GM19035 (cell line): ENCODE measurements around the gene BASP1.
"Not testable (repeated sequence)": the region's sequence is repeated elsewhere in the genome, so short reads cannot be mapped to it uniquely, and the experiment has no call there.

Source experiments
- ATAC-seq: cut with Tn5 transposase; IDR thresholded peaks from one replicate; pipeline ENCODE4 v1.9.1; 2021; ENCODE audit not compliant: unreplicated experiment

Gene BASP1

DNA sequence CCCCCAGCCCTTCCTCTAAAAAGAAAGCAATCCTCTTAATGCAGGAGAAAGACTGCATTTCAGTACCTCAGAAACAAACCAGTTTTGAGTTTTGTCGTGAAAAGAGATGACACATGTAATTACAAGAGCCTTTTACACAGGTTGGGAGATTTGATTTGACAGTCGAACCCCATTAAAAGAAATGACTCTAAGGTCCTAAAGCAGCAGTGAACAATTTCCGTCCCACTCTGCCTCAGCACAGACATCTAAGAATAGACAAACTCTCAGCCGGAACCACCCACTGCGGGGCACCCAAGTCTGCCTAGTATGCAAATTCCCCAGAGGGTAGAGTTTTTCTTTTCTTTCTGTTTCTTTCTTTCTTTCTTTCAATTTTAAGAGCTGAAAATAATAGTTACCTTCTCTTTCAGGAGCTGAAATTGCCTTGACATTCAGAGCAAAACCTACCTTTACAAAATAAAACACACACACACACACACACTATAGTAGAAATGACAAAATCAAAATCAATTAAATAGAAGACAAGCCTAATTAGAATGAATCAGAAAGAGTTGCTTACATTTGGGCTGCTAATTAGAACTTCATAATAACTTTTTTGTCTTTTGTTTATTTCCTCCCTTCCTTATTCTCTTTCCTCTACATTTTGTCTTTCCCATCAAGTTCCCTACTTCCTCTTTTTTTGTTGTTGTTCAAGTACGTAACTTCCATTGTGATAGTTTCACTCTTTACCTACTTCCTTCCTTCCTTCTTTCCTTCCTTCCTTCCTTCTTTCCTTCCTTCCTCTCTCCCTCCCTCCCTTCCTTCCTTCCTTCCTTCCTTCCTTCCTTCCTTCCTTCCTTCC is 65.1 kb downstream of the BASP1 start:
- peak; percentile 97 for ATAC-seq

DNA sequence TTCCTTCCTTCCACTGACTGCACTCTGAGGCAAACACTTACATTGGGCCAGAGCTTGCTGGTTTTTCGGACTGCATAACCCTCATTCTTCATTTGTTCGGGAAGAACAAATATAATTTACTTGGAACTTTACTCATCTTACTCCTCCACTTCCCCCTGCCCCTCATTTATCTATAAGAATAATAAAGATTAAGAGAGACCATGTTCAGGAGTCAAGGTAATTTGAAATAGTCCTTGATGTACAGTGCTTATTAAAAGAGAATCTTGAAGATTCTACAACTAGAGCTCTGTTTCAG is 65.6 kb downstream of the BASP1 start:
- ATAC-seq, result no peak

DNA sequence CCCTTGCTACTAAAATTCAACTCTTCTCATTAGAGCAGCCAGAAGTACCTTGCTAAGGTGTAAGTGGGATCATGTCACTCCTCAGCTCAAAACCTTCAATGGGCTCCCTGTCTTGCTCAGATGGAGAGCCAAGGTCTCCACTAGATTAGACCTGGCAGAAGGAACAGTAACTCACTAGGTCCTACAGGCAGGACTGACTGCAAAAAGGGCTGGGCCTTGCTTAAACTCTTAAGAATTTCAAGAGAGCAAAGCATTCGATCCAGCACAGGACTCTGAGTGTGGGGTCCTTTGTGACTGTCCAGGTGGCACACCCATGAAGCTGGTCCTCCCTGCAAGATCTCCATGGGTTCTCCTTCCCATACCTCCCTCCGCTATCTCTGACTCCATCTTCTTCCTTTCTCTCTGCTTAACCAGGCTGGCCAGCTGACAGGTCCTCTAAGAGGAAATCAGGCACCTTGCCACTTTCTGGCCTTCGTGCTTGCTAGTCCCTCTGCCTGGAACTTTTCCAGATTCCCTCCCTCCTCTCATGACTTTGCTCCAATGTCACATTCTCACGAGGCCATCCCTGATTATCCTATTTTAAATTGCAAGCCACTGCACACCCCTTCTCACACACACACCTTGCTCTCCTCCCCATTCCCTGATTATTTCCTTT is 70.2 kb downstream of the BASP1 start:
- ATAC-seq, result no peak

DNA sequence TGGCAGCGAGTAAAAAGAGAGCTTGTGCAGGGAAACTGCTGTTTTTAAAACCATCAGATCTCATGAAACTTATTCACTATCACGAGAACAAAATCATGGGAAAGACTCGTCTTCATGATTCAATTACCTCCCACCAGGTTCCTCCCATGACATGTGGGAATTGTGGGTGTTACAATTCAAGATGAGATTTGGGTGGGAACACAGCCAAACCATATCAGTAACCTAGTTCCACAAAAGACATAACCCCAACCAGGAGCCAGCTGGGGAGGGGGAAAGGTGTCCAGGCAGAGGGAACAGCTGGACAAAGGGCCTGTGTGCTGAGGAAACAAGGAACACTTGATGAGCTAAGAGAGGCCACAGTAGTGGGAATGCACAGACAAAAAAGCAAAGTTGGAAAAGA is 71.1 kb downstream of the BASP1 start:
- no peak for ATAC-seq

DNA sequence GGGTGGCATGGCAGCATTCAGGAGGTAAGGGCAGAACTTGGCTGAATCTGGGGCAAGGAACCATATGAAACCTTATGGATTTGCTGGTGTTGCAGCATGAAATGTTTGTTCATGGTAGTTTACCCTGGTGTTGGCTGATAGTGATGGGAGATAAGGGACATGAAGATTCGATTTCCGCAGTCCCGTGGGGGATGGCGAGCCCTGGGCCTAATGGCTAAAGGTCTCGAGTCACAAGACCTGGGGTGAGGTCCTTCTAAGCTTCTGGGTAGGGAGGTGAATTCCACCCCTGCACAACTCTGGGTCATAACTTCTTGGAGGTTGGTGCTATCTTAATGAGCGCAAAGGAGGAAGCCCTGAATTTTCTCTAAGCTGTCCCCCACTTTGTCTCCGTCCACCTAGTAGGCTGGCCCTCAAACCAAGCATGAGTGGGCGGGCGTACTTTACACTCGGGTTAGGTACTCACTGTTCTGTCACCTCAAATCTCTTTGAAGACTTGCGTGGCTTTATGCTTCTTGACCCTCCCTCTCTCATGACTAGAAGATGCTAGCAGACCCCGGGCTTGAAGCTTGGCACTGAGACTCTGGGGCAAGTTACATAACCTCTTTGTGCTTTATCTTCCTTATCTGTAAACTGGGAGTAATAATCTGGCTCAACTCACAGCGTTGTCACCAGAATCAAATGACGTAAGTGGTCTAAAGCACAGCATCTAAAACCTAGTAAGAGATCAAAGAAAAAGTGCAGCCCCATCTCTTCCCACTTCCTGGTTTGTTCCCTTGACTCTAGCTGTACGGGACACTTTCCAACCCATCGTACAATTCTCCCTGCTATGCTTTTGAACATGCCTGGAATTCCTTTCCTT is 72.5 kb downstream of the BASP1 start:
- no peak for ATAC-seq

DNA sequence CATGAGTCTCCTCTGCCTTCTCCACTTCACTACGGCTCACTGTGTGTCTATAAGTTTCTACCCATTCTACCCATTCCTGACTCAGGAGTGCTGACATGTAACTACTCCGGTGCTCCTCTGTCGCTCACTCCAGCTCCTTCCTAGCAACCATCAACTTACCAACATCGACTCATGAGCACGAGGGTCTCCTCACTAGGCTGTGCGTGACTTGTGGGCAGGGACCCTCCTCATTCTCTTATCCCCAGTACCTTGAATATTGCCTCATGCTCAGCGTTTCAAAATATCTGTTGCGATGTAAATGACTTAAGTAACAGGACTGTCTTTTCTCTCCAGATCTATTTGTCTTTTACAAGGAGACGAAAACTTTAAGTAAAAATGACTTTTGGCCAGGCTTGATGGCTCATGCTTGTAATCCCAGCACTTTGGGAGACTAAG is 73.1 kb downstream of the BASP1 start:
- no peak for ATAC-seq

DNA sequence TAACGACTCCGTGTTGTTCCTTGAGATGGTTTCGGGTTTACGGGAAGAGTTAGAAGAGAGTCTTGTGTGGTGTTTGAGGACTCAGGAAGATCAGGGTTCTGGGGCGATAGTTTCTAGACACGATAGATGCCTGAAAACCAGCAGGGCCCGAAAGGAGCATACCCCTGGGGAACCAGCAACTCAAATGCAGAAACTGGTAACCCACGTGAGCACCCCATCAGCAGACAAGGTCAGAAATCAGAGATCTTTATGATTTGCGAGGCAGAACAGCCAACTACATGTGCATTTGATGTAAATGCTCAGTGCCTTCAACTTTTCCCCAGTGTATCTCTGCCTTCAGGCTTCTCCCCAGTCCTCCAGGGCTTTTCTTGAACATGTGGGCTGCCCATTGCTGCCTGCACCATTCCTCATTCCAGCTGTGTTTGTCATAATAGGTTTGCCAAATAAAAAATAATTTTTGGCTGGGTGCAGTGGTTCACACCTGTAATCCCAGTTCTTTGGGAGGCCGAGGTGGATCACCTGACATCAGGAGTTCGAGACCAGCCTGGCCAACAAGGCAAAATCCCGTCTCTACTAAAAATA is 75.1 kb downstream of the BASP1 start:
- no peak for ATAC-seq

DNA sequence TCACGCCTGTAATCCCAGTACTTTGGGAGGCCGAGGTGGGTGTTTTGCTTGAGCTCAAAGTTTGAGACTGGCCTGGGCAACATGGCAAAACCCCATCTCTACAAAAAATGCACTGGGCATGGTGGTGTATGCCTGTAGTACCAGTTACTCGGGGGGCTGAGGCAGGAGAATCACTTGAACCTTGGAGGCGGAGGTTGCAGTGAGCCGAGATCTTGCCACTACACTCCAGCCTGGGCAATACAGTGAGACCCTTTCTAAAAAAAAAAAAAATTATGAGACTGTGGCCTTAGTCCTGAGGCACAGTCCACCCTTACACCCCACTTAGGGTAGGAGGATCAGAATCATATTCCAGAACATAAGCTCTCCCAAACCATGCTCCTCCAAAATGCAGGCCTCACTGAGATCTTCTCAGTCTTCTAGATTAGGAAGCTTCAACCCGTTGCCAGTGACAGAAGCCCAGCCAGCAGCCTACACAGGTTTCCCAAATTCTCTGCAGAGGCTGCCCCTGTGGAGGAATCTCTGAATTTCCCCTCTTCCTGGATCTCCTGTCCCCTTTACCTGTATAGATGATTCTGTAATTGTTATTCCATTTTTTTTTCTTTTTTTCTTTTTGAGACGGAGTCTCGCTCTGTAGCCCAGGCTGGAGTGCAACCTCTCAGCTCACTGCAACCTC is 77.3 kb downstream of the BASP1 start:
- ATAC-seq, result no peak

DNA sequence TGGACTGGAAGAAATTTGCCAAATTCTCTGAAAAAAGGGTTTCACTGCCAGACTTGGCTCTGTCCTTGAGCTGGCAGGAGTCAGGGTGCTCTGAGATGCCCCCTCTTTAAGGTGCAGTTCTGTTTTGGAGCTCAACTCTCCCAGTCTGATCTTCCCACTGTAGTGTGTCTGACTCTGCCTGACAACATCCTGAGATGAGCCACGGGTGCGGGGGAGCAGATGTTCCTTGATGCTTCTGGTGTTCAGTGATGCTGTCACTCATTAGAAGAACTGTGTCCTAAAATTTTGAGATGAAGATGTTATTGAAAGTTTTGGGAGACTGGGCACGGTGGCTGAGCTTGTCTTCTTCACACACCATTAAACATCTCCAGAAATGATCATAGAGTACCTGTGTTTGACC is 78.2 kb downstream of the BASP1 start:
- no peak for ATAC-seq

DNA sequence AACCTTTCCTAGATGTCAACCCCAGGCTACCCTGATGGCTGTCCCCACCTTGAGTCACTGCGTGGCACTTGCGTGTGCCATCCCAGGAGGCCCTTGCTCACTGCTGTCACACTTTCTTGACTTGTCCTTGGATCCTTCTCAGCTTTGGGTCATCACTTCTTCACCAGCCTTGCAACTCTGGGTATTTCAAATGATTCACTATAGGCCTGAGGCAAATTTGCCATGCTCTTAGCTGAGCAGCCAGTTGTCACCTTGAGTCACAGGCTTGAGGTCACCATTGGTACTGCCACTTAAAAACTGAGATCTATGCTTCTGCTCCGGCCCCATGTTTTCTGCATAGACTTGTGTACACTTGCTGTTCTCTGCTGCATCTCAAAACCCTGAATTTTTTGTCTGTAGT is 84.7 kb downstream of the BASP1 start:
- ATAC-seq, result no peak

DNA sequence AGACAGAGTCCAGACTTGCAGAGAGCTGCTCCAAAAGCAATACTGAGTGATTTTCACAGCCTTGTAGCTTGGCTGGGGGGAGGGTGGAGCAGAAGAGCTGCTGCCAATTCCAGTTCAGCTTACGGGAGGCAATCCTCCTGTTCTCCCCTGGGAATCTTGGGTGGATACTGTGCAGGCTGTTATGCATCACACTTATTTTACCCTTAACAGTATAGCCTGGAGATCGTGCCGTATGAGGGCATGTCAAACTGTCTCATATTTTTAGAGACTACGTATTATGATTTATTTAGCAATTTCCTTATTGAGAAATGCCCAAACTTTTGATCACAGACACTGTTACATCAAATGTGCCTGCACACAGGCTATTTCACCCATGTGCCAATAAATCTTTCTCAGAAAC is 85.2 kb downstream of the BASP1 start:
- ATAC-seq, result no peak

DNA sequence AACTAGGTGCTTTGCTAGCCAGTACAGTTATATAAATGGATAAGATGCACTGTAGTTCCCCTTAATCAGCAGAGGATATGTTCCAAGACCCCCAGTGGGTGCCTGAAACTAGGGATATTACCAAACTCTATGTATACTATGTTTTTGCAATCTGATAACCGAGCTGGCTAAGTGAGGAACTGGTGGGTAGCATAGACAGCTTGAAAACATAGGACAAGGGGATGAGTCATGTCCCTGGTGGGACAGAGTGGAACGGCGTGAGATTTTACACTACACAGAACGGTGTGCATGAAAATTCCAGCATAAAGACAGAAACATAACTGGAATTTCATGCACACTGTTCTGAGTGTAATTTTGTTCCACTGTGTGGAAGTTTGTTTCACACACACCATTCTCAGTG is 86.9 kb downstream of the BASP1 start:
- ATAC-seq, result no peak

DNA sequence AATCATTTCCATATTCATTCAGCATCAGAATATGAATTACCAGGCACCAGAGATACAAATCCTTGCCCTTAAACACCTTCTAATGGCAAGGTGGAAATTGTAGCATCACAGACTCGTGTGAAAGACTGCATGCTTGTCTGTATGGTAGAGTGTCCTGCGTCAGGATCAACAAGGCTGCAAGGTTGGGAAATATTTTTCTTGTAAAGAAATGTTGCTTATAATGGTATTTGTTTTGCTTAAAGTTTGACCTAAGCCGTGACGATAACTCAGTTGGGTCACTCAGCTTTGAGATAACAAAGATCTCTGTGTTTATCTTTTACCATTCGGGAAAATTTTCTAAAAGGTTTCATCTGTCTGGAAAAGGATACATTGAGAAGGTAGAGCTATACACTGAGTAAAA is 87.6 kb downstream of the BASP1 start:
- ATAC-seq, result no peak

DNA sequence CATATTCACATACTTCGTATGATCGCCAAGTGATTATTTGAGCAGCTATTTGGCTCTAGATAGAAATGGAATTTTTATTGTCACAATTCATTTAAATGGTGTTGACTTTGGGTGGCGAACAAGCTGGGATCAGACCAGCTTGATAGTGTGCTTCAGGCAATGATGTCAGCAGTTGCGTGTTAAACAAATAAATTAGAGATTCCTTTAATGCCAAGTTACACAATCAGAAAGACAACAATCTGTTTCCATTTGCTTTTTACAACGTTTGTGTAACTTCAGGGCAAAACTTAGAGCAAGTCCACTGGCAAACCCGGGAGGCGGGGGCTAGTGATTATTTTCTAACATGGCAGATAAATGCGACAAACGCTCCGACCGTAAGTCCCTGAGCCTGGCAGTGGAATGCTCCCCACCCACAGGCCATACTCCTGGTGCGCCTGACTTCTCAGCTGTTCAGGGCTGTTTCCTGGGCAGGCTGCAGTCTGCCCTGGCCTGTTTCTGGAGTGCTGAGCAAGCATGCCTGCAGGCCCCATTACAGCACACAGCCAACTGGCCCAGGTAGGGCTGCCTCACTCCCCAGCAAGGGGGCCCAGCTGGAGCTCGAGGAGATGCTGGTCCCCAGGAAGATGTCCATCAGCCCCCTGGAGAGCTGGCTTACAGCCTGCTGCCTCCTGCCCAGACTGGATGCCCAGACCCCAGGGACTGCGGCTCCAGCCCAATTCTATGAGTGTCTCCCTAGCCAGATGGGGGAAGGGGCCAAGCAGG is 88.7 kb downstream of the BASP1 start:
- ATAC-seq, result no peak

DNA sequence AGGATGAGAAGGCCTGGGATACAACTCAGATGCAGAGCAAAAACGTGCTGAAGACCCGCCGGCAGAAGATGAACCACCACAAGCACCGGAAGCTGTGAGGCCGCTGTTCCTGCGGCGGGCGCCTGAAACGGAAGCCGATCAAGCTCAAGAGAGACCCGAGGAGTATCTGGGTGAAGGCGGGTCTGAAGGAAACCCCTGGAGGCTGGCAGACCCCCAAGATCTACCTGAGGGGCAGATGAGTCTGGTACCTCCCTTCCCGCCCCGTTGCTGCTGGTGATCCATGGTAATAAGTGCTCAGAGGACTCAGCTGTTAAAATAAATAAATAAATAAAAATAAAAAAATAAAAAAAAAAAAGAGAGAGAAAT is 89.3 kb downstream of the BASP1 start:
- ATAC-seq, result no peak

DNA sequence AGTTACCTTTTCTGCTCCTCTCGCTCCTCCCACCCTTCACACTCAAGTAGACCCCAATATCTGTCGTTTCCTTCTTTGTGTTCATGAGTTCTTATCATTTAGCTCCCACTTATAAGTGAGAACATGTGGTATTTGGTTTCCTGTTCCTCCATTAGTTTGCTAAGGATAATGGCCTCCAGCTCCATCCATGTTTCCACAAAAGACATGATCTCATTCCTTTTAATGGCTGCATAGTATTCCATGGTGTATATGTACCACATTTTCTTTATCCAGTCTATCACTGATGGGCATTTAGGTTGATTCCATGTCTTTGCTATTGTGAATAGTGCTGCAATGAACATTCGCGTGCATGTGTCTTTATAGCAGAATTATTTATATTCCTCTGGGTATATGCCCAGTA is 90.0 kb downstream of the BASP1 start:
- ATAC-seq, result not testable (repeated sequence)

DNA sequence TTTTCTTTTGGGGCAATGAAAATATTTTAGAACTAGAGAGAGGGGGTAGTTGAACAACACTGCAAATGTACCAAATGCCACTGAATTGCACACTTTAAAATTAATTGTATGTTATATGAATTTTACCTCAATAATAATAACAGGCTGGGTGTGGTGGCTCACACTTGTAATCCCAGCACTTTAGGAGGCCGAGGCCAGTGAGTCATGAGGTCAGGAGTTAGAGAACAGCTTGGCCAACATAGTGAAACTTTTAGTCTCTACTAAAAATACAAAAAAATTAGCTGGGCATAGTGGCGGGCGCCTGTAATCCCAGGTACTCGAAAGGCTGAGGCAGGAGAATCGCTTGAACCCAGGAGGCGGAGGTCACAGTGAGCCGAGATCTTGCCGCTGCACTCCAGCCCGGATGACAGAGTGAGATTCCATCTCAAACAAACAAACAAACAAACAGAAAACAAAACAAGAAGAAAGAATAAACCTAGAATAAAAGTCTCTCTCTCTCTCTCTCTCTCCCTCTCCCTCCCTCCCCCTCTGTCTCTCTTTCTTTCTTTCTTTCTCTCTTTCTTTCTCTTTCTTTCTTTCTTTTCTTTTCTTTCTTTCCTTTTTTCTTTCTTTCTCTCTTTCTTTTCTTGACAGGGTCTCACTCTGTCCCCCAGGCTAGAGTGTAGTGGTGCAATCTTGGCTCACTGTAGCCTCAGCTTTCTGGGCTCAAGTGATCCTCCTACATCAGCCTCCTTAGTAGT is 91.1 kb downstream of the BASP1 start:
- no peak for ATAC-seq

DNA sequence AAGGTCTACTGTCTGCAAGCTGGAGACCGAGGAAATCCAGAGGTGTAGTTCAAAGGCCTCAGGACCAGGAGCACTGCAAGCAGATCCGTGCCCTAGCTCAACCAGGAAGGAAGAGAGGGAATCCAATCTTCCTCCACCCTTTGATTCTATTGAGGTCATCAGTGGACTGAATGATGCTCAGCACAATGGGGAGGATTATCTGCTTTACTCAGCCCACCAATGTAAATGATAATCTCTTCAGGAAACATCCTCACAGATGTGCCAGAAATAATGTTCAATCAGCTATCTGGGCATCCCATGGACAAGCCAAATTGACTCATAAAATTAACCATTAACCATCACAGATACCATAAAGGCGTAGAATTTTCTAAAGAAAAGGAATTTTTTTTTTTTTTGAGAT is 92.0 kb downstream of the BASP1 start:
- no peak for ATAC-seq

DNA sequence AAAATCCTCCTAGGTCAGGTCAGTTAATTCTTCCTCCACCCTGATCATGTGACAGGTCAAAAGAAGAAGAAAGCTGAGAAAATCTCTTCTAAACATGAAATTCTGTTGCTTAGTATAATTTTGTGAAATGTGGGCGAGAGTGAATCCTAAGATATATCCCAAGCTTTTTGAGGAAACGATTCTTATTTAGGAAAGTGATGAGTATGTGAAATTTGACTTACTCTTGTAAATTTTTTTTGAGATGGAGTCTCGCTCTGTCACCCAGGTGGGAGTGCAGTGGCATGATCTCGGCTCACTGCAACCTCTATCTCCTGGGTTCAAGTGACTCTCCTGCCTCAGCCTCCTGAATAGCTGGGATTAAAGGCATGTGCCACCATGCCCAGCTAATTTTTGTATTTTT is 93.1 kb downstream of the BASP1 start:
- ATAC-seq, result not testable (repeated sequence)

DNA sequence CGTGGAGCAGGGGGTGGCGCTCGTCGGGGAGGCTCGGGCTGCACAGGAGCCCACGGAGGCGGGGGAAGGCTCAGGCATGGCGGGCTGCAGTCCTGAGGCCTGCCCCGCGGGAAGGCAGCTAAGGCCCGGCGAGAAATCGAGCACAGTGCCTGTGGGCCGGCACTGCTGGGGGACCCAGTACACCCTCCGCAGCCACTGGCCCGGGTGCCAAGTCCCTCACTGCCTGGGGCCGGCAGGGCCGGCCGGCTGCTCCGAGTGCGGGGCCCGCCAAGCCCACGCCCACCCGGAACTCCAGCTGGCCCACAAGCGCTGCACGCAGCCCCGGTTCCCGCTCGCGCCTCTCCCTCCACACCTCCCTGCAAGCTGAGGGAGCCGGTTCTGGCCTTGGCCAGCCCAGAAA is 94.4 kb downstream of the BASP1 start:
- not testable (repeated sequence) for ATAC-seq
